ENCODE data around the gene TSPOAP1. TPM values are rescaled to one million over a fixed set of nuclear protein-coding genes. Genes with fewer than 3 reads are reported as not detected.
A peak's percentile ranks its signal among the peaks of the same experiment; 100 is the strongest.
"Not testable (repeated sequence)": the region's sequence is repeated elsewhere in the genome, so short reads cannot be mapped to it uniquely, and the experiment has no call there.

TSPOAP1 gene
- polyA plus RNA-seq, 1 donor: 62.3 TPM

- not testable (repeated sequence) for DNase-seq
Measured at GRCh38 chr17:58341136-58341860, 12.7 kb upstream of the TSPOAP1 start.

DNA sequence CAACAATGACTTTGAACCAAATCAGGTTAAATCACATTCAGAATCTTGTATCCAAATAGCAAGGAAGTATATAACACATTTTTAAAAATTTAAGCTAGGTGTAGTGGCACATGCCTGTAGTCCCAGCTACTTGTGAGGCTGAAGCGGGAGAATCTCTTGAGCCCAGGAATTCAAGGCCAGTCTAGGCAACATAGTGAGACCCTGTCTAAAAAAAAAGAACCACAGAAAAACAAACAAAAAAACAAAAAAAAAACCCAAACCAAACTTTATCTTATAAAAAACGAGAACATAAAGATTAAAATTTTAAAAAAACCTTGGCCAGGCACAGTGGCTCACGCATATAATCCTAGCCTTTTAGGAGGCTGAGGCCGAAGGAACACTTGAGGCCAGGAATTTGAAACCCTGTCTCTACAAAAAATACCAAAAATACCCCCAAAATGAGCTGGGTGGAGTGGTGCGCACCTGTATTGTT, 11.8 kb upstream of the TSPOAP1 start:
- DNase-seq: no peak

DNA sequence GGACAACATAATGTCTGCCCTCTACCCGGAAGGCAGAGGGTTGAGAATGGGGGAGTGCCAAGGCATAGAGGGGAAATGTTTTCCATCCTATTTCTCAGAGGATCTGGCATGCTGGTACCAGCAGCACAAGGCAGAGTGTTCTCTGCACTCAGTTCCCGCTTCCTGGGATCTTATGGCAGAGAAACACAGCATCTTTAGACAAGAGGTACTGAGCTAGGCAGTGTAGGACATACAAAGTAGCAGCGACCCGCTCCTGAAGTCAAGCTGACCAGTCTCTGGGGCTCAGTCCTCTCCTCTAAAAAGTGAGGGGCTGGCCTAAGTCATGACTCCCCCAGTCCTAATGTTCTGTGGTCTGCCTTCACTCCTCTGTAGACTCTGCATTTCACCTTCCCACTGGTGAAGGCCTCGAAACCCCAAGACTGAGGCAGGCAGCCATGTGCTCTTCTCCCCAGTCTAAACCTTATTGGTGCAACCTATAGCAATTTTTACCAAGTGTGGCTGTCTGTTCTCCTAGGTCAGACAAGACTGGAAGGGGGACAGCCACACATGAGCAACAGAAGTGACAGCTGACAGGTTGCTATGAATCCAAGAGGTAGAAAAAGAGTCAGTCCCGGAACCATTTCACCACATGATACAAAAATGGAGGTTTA, 11.3 kb upstream of the TSPOAP1 start:
- DNase-seq: no peak

- DNase-seq: no peak
Measured at GRCh38 chr17:58338841-58339754, 10.5 kb upstream of the TSPOAP1 start.

DNA sequence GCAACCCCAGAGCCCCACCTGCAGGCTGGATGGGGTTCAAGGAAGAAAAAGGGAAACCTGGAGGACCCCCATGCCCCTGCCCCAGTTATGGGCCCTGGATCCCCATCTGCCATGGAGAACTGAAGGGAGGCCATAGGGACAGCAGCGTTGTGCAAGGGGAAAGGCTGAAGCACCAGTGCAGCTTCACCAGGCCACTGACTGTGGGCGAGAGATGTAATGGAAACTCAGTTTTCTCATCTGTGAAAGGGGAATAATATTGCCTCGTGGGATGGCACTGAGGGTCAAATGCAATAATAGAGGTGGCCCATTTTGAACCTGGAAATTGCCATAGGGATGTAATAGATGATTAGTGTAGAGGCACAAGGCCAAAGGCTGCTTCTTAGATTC, 9.9 kb upstream of the TSPOAP1 start:
- DNase-seq: no peak

- DNase-seq: peak; percentile 60
Measured at GRCh38 chr17:58337600-58338453, 9.2 kb upstream of the TSPOAP1 start.

DNA sequence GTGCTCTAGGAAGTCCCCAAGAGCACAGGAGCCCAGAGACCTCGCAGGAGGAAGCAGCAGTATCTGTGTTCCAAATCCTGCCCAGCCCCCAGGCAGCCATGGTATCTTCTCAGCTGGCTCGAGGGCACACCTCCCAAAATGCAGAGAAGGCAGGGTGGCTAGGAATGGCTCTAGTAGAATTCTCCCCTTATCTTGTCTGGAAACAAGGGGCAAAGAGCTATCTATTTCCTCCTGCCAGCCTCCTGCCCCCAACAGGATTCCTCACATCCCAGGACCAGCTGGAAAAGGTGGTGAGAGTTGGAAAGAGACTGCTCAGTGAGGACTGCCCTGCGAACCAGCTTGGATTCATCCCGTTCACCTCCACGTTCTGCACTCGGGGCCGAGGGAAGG, 8.6 kb upstream of the TSPOAP1 start:
- DNase-seq: no peak

DNA sequence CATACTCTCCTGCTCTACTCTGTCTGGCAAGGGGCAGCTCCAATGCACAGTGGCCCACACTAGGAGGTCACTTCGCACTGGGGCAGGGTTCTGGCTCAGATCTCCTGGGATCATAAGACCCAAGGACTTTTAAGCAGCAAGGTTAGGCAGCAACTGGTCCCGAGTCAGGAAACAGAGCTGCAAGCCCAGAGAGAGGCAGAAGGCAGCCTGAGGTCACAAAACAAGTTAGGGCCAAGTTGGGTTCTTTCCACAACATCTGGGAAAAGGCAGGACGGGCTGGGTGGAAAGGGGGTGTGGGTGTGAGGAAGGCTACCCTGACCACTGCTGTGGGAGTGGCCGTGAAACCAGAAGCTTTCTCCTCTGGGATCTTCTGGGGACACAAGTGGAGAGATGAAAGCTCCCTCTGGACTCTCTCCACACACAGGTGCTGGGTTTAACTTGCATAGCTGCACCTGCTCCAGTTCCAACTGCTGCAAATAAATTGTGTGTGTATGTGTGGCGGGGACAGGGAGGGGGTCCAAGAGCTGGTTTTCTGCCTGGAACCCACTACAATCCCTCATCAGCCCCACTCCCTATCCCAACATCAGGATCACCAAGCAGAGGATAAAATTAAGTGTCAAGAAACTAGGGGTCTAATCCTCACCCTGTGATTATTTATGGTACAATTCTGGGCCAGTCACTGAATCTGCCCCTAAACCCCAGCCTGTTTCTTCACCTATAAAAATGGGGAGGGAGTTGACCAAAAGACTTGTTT, 8.0 kb upstream of the TSPOAP1 start:
- DNase-seq: no peak

DNA sequence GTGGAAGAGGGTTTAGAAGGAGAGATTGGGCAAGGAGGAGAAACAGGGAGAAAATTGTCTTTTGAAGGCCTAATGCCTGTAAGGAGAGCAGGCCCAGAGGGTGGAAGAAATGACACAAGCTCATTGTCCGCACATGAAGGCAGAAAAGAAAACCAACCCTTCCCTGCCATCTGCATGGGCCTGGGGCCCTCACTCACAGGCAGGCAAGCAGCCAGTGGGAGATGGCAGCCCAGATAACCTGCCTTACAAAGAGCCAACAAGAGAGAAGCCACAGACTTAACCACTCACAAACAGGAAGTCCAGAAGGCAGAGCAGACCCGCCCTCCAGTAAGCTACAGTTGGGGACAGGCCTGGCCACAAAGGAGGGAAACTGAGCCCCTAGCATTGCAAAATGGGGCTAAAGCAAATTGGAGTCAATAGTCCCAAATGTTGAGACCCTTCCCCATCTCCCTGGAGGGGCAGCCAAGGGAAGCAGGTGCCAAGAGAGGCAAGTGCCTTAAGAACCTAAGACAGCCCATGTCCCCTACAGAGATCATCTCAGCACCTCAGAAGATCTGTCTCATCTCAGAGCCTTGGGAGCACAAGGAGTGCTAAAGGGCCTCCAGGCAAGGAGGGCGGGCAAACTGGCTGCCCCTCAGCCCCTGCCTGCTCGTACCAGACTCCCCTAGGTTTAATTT, 7.3 kb upstream of the TSPOAP1 start:
- DNase-seq: no peak

GRCh38 chr17:58335061-58335731, 6.6 kb upstream of the TSPOAP1 start:
- no peak for DNase-seq

DNA sequence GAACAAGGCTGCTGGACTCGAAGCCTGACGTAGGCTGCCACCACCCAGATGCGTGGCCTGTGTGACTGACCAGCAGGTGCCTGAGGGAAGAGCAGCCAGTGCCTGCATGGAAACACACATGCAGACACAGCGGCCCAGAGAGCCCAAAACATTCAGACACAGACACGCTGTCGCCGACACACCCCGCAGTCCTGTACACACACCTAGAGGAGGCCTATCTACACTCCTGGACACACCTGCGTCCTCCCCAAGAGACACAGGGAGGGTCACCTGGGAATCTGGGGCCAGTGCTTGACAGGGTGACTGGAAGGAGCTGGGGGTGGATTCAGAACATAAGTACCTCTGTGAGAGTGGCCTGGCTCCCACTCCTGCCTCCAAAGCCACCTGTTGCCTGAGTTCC, 6.1 kb upstream of the TSPOAP1 start:
- DNase-seq: no peak

DNA sequence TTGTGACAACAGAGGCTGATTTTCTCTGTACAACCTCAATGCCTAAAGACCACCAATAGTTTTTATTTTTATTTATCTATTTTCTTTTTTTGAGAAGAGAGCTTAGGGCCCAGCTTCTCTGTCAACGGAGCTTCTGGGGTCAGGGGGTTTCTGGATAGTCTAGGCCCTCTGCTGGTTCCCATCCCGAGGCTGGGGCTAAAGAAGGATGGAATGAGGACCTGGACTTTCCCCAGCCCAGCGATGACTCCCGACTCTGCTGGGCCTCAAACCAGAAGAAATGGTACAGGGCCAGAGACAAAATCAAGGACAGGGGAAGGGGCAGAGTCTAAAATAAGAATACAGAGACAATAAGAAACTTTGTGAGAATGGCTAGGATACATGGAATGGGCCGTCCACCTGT, 5.7 kb upstream of the TSPOAP1 start:
- no peak for DNase-seq

GRCh38 chr17:58333736-58334207, 5.2 kb upstream of the TSPOAP1 start:
- DNase-seq: no peak

GRCh38 chr17:58332778-58333735, 4.5 kb upstream of the TSPOAP1 start:
- DNase-seq: no peak

DNA sequence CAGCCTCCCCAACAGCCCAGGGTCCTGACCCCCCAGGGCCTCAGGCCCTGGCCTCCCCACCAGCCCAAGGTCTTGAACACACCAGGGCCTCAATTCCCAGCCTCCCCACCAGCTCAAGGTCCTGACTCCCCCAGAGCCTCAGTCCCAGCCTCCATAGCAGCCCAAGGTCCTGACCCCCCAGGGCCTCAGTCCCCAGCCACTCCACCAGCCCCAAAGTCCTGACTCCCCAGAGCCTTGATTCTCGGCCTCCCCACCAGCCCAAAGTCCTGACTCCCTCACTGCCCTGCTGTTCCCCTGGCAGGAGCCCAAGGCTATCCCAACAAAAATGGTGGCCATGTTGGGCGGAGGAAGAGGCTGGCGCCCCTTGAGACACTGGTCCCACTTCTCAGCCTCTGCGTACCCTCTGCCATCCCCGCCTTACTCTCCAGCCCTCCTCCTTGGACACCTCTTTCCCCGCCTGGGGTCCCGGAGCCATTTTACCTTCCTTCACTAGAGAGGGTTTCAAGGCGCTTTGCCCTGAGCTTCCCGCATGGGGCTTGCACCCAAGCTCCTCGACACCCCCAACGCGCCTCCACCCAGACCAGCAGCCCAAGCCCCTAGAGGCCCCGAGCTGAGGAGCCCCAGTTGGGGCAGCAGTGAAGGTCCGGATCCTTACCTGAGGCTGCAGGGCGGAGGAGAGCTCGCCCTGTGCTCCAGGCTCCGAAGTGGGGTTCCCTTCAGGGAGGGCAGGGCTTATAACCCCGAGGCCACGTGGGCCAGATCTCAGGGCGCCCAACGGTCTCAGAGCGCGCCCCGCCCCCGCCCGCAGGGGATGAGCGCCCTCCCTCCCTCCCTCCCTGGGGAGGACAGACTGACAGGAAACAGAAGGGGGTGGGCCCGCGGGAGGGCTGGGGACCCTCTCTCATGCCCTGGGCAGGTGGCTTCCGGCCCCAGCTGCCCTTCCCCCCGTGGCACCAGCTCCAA, 3.5 kb upstream of the TSPOAP1 start:
- no peak for DNase-seq

DNA sequence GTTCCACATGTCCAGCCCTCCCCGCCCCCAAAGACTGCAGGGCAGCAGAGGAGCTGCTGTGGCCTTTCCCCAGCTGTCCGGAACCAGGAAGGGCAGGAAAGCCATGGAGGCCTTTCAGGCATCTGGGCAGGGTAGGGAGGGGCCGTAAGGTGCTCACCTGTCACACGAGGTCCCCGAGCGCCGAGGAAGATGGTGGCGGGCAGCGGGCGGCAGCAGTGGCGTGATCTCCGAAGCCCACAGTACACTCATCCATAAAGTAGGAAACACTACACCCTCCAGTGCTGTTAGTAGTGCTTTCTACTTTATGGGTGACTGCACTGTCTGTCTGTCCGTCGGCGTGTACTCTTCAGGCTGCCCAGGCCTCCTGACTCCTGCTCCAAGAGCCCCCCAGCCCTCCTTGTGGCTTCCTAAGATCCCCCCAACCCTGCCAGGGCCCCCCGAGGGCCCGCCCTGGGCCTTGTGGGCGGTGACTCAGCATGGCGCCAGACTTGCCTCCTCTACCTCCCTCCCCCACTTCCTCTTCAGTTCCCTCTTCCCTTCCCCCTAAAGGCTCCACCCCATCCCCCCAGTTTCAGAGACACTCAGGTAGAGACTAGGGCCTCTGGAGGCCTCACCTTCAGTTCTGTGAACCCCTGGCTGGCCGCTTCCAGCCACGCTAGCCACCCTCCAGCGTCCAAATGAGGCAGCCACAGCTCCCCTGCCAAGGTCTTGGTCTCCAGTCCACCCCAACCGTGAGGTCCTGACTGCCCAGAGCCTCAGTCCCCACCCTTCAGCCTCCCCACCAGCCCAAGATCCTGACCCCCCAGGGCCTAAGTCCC, 2.6 kb upstream of the TSPOAP1 start:
- no peak for DNase-seq

Data from left kidney (tissue), 2 donors.